Stimulated activated CD4-positive, alpha-beta T cell treated with anti-CD3 and anti-CD28 coated beads, Interleukin-2, amount 100 ng/mL, for 24 hours (primary cell): ENCODE data around the gene FBXO27.

Experiments
- DNase-seq, 2 donors: peaks; one replicate each; pipeline ENCODE4 v3.0.0-alpha.2; 2020

Gene FBXO27

GRCh38 chr19:38980583-38981374, 51.6 kb downstream of the FBXO27 start:
- DNase-seq = no peak

- DNase-seq = no peak
Measured at GRCh38 chr19:38979812-38980211, 52.5 kb downstream of the FBXO27 start.

- DNase-seq = no peak
Measured at GRCh38 chr19:38978326-38978689, 54.0 kb downstream of the FBXO27 start.

- DNase-seq = peak; percentile 51 to 69
Measured at GRCh38 chr19:38977445-38978325, 54.7 kb downstream of the FBXO27 start.

- no peak for DNase-seq
Measured at GRCh38 chr19:38975861-38976271, 56.5 kb downstream of the FBXO27 start.

GRCh38 chr19:38975214-38975860, 57.0 kb downstream of the FBXO27 start, which contains the start of gene FBXO17:
TSS of gene FBXO17 (minus strand) at chr19:38975742. CDS start at chr19:38950319, 25,423 bp downstream.
- no peak for DNase-seq

- no peak for DNase-seq
Measured at GRCh38 chr19:38974624-38975213, 57.6 kb downstream of the FBXO27 start.
